K562 (cell line): ENCODE data around the gene DCAF4. TPM values are rescaled to one million over a fixed set of nuclear protein-coding genes. Genes with fewer than 3 reads are reported as not detected.

Experiments used
- CHD4 ChIP-seq: fragments of 200-600 bp; sonication (generic); IDR thresholded peaks from 3 replicates; pipeline ENCODE4 v1.6.1; 2012; ENCODE audit warnings: low read depth, mild to moderate bottlenecking, mixed read lengths, low read length, inconsistent platforms; ENCODE audit not compliant: insufficient read depth, insufficient replicate concordance, poor library complexity, severe bottlenecking
- ETS2 ChIP-seq: IDR thresholded peaks from 2 replicates; pipeline ENCODE4 v1.6.1; 2016; ENCODE audit warnings: borderline replicate concordance, missing genetic modification characterization, mild to moderate bottlenecking, moderate library complexity, missing compliant biosample characterization; ENCODE audit not compliant: poor library complexity, severe bottlenecking
- FUS ChIP-seq: fragments of 200-400 bp; formaldehyde crosslinking; optimal IDR thresholded peaks from 2 replicates; pipeline ENCODE3; 2017; ENCODE audit warnings: low read depth, low read length
- GMEB1 ChIP-seq: fragments of 250-450 bp; sonication (Bioruptor Pico); IDR thresholded peaks from 2 replicates; pipeline ENCODE4 v1.4.0; 2020; ENCODE audit warnings: mild to moderate bottlenecking
- NFYB ChIP-seq: IDR thresholded peaks from 2 replicates; pipeline ENCODE4 v1.6.1; 2011; ENCODE audit warnings: mild to moderate bottlenecking, moderate library complexity; ENCODE audit not compliant: insufficient read length; ENCODE audit errors: extremely low read depth
- PML ChIP-seq: IDR thresholded peaks from 2 replicates; pipeline ENCODE4 v1.6.1; 2012; ENCODE audit warnings: low read length, inconsistent platforms
- PRDM10 ChIP-seq: fragments of 450-650 bp; IDR thresholded peaks from 2 replicates; pipeline ENCODE4 v1.6.1; 2018; ENCODE audit not compliant: partially characterized antibody
- RREB1 ChIP-seq: fragments of 250-450 bp; sonication (Bioruptor Pico); IDR thresholded peaks from 2 replicates; pipeline ENCODE4 v1.4.0; 2020
- SFPQ ChIP-seq: fragments of 200-400 bp; formaldehyde crosslinking; IDR thresholded peaks from 2 replicates; pipeline ENCODE4 v1.6.1; 2017; ENCODE audit warnings: mild to moderate bottlenecking, low read depth, low read length, moderate library complexity
- SNIP1 ChIP-seq: fragments of 450-650 bp; IDR thresholded peaks from 2 replicates; pipeline ENCODE4 v1.7.1; 2017; ENCODE audit warnings: low read depth, mild to moderate bottlenecking
- TCF3 ChIP-seq: sonication (generic); formaldehyde crosslinking; IDR thresholded peaks from 2 replicates; pipeline ENCODE4 v1.4.0; 2020; ENCODE audit warnings: mild to moderate bottlenecking, missing genetic modification reagents
- ZBTB17 ChIP-seq: fragments of 450-650 bp; formaldehyde crosslinking; IDR thresholded peaks from 2 replicates; pipeline ENCODE4 v1.4.0; 2020; ENCODE audit warnings: mild to moderate bottlenecking
- ZNF134 ChIP-seq: fragments of 250-450 bp; sonication (Bioruptor Pico); conservative IDR thresholded peaks from 2 replicates; pipeline ENCODE4 v1.4.0; 2020
- polyA plus RNA-seq, 8 experiments: library from polyadenylated mRNA; depleted of rRNA in 4 of 8; stranded (reverse) in 5 of 8; unstranded in 3 of 8; fragments of >200 nt; fragmentation: Nextera tagmentation in 2 of 8; fragmentation: Illumina TruSeq in 1 of 8; extraction: Ambion mirVana in 2 of 8; extraction: Trizol in 1 of 8; gene quantifications; 2 replicates each; pipeline versions ENCODE4 v1.2.1 to v1.2.3, GENCODE V29; 2011 to 2014; ENCODE audit warnings: inconsistent platforms in 1 of 8, missing spikeins in 1 of 8
- total RNA-seq, 7 experiments: library from RNA; depleted of rRNA in 6 of 7; stranded (reverse); fragments of >200 nt in 6 of 7; fragmentation: Illumina TruSeq in 2 of 7; extraction: Trizol in 2 of 7; gene quantifications; 2 replicates each; pipeline versions ENCODE4 v1.2.1 to v1.2.3, GENCODE V29; 2011 to 2021; ENCODE audit warnings: low replicate concordance in 1 of 7

The DCAF4 gene
- total and polyA plus RNA-seq, 9 of the 15 experiments (the other 6 are each of a cell fraction or from before 2014, with no cell fraction given): 2.7 to 49.2 (median 22.9) TPM

- TF ChIP-seq RREB1 (no peak), SNIP1 (no peak), TCF3 (no peak), PRDM10 (no peak), GMEB1 (no peak), FUS (no peak), ZNF134 (CRISPR knock-in tag) (no peak), PML (no peak), ETS2 (no peak), ZBTB17 (no peak), CHD4 (no peak), SFPQ (no peak), NFYB (no peak)
These were observed 49.6 kb upstream of the DCAF4 start (continued) for GRCh38 chr14:72876710-72877063.
